Measurements from ENCODE around the gene OTOP2.

OTOP2 gene

GRCh38 chr17:74925242-74925641 is 1.2 kb downstream of the OTOP2 start:
- no peak for DNase-seq

DNA sequence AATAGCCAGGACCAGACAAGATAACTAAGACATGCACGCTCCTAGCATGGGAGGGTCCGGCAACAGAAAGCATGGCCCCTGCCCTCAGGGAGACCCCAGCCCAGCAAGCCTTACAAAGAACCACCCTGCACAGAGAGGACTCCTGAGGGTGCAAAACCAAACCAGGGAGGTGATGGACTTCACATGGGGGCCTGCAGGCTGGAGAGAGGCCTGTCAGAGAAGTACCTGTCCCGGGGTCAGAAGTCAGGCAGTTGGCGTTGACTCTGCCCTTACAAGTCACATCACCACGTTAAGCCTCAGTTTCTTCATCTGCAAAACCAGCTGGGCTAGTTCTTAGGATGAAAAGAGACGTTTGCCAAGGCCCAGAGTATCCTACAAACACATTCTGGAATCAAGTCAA is 4.7 kb downstream of the OTOP2 start:
- DNase-seq: no peak

- DNase-seq: no peak
Measured at GRCh38 chr17:74930535-74931036, 6.5 kb downstream of the OTOP2 start.

DNA sequence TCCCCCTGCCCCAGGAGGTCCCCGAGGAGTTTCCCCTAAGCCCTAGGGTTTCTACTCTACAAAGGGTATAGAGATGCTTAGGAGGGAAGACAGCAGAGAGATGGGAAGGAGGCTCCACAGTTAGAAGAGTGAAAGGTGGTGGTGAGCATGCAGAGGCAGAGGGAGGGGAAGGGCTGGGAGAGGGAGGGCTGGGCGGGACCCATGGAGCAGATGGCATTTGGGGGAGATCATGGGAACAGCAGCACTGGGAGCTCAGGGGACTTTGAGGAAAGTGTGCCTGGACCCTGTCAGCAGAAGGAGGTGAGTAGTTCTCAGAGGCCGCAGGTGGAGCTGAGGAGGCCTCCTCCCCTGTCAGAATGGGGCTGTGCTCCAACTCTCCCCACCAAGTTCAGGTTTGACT is 11.0 kb downstream of the OTOP2 start:
- no peak for DNase-seq

- peak; percentile 34 for DNase-seq
Measured at GRCh38 chr17:74935585-74936469, 11.8 kb downstream of the OTOP2 start, which contains the start of gene OTOP3. TSS of gene OTOP3 (plus strand) at chr17:74935898. CDS start at chr17:74935922, 24 bp downstream.

GRCh38 chr17:74936470-74936799 is 12.4 kb downstream of the OTOP2 start:
- DNase-seq: no peak

DNA sequence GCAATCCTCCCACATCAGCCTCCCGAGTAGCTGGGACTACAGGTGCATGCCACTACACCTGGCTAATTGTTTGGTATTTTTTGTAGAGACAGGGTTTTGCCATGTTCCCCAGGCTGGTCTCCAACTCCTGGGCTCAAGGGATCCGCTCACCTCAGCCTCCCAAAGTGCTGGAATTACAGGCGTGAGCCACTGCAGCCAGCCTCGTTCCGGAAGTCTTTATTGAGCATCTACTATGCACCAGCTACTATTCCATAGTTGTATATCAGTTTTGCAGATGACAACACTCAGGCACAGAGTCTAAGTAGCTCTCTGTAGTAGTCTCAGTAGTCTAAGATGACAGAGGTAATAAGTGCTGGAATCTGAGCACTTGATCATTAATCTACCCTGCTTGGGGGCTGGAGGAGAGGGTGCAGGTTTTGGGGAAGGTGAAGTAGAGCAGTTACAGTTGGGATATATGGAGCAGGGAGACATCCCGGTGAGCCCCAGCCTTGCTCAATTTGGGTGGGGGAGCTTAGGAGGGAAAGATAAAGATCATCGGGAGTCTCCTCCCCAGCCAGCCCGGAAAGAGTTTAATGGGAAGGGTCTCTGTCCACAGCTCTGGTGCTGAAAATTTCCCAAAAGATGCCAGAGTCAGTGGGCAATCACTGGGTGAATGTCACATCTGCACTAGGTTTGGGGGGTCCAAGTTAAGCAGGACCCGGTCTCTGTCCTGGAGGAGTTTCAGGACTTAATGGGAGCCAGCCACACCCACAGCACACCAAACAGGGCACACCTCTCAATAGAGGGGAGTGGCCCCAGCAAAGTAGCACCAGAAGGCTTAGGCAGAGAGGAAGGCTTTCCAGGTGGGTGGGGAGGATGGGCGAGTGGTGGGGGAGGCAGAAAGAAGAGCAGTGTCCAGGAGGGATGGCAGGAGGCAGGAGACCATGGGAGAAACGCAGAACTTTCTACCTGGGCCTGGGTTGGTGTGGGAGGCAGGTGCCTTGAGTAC is 13.3 kb downstream of the OTOP2 start:
- DNase-seq: peak; percentile 40

- no peak for DNase-seq
Measured at GRCh38 chr17:74938194-74938950, 14.3 kb downstream of the OTOP2 start.

DNA sequence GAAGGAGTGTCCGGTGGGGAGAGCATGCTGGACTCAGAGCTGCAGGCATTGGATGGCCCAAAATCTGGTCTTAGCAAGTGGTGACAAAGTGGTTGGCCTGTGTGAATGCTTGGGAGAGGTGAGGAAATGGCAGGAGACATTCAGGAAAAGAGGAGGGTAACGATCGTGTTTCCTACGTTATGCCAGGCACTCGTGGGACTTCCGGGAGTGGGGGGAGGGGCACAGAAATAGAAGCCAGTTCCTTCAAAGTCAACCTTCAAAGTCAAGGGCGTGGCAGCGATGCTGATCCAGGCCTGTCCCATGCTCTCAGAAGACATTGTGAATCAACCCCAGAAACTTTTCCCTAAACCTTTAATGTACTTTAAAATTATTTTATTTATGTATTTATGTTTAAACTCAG is 15.5 kb downstream of the OTOP2 start:
- DNase-seq: no peak

DNA sequence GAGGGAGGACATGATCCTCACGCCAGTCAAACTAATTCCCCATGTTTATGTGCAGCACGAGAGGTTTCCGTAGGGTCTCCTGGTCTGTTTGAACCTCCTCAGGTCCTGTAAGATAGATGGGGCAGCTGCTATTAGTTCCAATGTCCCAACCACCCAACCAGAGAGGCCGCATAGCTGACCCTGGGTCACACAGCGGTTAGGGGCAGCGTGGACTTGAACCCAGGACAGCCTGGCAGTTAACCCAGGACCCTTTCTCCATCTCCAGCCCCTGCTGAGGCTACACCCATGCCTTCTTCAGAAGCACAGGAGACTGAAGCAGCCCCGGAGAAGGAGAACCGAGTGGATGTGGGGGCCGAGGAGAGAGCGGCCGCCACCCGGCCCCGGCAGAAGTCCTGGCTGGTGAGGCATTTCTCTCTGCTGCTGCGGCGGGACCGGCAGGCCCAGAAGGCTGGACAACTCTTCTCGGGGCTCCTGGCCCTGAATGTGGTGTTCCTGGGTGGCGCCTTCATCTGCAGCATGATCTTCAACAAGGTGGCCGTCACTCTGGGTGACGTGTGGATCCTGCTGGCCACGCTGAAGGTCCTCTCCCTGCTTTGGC is 17.2 kb downstream of the OTOP2 start:
- no peak for DNase-seq

GRCh38 chr17:74943808-74944522 is 19.9 kb downstream of the OTOP2 start:
- no peak for DNase-seq

GRCh38 chr17:74945543-74945942 is 21.5 kb downstream of the OTOP2 start:
- no peak for DNase-seq

- no peak for DNase-seq
Measured at GRCh38 chr17:74946641-74947040, 22.6 kb downstream of the OTOP2 start.

GRCh38 chr17:74947041-74947754 is 23.1 kb downstream of the OTOP2 start:
- DNase-seq: no peak

GRCh38 chr17:74949455-74950115 is 25.5 kb downstream of the OTOP2 start:
- DNase-seq: no peak

DNA sequence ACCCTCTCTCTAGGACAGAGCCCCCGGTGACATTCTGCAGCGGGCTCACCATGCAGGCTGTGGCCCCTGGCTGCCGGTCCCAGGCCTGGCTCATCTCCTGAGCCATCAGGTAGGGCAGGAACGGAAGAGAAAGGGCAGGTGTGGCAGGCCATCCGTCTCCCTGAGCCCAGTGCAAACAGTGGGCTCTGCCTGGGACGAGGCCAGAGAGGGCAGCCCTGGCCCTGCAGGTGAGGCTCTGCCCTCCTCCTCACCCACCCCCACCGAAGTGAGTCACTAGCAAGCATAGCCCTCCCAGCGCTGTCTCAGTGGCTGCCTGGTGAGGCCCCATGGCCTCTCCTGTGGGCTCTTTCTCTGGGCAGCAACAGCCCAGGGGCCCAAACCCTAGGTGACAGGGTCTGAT is 26.1 kb downstream of the OTOP2 start:
- no peak for DNase-seq

DNA sequence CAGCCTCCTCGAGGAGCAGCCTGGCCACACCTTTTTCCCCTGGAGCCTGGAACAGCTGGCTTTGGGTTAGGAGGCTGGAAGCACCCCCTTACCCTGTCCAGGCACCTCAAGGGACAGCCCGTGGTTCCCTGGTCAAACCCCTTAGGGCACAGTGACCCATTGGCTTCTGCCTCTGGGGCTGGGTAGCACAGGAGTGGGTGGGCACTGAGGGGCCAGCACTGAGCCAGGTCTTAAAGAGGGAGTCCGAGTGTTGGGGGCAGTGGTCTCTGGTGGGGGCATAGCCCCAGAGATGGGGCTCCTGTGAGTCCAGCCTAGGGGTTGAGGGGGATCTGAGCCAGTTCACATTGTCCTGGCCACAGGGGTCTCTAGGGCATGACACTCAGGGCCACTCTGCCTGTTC is 27.0 kb downstream of the OTOP2 start:
- DNase-seq: no peak

DNA sequence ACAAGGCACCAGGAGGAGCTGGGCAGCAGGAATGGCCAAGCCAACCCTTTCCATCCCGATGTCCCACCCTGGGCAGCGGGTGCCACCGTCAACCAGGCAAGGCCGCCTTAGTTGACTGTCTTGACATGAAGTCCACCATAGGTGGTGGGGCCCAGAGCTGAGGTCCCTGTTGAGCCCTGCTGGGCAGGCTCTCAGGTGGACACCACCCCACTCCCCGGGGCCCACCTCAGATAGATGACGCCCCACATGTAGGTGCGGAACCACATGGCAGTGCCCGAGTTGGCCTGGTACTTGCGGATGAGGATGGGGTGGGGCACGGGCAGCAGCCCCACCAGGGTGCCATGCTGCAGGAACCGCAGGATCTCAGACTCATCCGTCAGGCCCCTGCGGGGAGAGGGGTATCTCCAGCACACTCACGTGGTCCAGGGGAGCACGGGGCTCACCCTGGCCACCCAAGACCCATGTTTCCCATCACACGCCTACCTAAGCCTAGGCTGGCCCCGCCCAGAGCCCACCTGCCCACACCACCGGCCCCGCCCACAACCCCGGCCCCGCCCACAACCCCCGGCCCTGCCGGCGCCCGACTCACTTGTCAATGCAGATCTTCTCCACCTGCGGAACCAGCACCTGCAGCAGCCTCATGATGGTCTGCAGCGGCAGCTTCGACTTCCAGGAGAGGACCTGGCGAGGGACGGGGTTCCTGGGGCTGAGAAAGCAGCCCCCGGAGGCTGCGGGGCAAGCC is 27.8 kb downstream of the OTOP2 start:
- DNase-seq: no peak

GRCh38 chr17:74952431-74953133 is 28.5 kb downstream of the OTOP2 start:
- DNase-seq: no peak
